GM23338 (cell line): ENCODE data around the gene KCNMA1. TPM values are rescaled to one million over a fixed set of nuclear protein-coding genes. Genes with fewer than 3 reads are reported as not detected.

ENCODE experiments used
- ATAC-seq: fragments of 200-7000 bp; cut with Tn5 transposase; 3 replicates; pipeline ENCODE4 v1.9.1; 2020
- DNase-seq: peaks from one replicate; pipeline ENCODE4 v3.0.0-alpha.2; 2015; ENCODE audit warnings: low spot score
- H2AFZ ChIP-seq: fragments of 200-600 bp; sonication (generic); 2 replicates; pipeline ENCODE4 v1.8.0; 2016; ENCODE audit warnings: antibody characterized with exemption, mild to moderate bottlenecking, moderate library complexity
- H3F3A ChIP-seq: fragments of 200-600 bp; sonication (generic); replicated peaks from 2 replicates; pipeline ENCODE4 v1.8.0; 2017; ENCODE audit warnings: antibody characterized with exemption, mixed run types, low read depth
- H3K27ac ChIP-seq: fragments of 200-600 bp; sonication (generic); 2 replicates; pipeline ENCODE4 v1.6.1; 2016; ENCODE audit warnings: low read depth
- H3K27me3 ChIP-seq: fragments of 200-600 bp; sonication (generic); 2 replicates; pipeline ENCODE4 v1.8.0; 2016; ENCODE audit warnings: mild to moderate bottlenecking, mixed run types, moderate library complexity; ENCODE audit not compliant: insufficient read depth
- H3K36me3 ChIP-seq: fragments of 200-600 bp; sonication (generic); 2 replicates; pipeline ENCODE4 v1.8.0; 2016; ENCODE audit warnings: mild to moderate bottlenecking; ENCODE audit not compliant: insufficient read depth
- H3K4me1 ChIP-seq: fragments of 200-600 bp; sonication (generic); 2 replicates; pipeline ENCODE4 v1.8.0; 2016; ENCODE audit warnings: mild to moderate bottlenecking, moderate library complexity; ENCODE audit not compliant: insufficient read depth
- H3K4me2 ChIP-seq: fragments of 200-600 bp; sonication (generic); 2 replicates; pipeline ENCODE4 v1.7.1; 2017; ENCODE audit warnings: mixed run types
- H3K4me3 ChIP-seq: fragments of 200-600 bp; sonication (generic); 2 replicates; pipeline ENCODE4 v1.6.1; 2016; ENCODE audit warnings: mixed run types
- H3K79me2 ChIP-seq: fragments of 200-600 bp; sonication (generic); replicated peaks from 2 replicates; pipeline ENCODE4 v1.8.0; 2017; ENCODE audit warnings: mild to moderate bottlenecking; ENCODE audit not compliant: insufficient read depth
- H3K9me2 ChIP-seq: fragments of 200-600 bp; sonication (generic); 2 replicates; pipeline ENCODE4 v1.8.0; 2017; ENCODE audit not compliant: insufficient read depth
- H4K20me1 ChIP-seq: fragments of 200-600 bp; sonication (generic); replicated peaks from 2 replicates; pipeline ENCODE4 v1.8.0; 2017; ENCODE audit warnings: mild to moderate bottlenecking; ENCODE audit not compliant: insufficient read depth
- H3K27ac Mint-ChIP-seq: 2 replicates; pipeline ENCODE4 v1.8.0; 2020; ENCODE audit warnings: inconsistent platforms, mild to moderate bottlenecking, moderate library complexity, mixed read lengths
- H3K27me3 Mint-ChIP-seq: 3 replicates; pipeline ENCODE4 v1.8.0; 2022; ENCODE audit warnings: low read depth, mild to moderate bottlenecking, moderate library complexity, mixed read lengths, inconsistent platforms; ENCODE audit not compliant: insufficient read depth, poor library complexity
- H3K36me3 Mint-ChIP-seq: 3 replicates; pipeline ENCODE4 v1.8.0; 2021; ENCODE audit warnings: low read depth, mild to moderate bottlenecking, inconsistent platforms, moderate library complexity, mixed read lengths
- H3K4me1 Mint-ChIP-seq: 3 replicates; pipeline ENCODE4 v1.8.0; 2020; ENCODE audit warnings: mild to moderate bottlenecking, inconsistent platforms, mixed read lengths
- H3K4me3 Mint-ChIP-seq: 3 replicates; pipeline ENCODE4 v1.8.0; 2021; ENCODE audit warnings: moderate library complexity, mild to moderate bottlenecking, inconsistent platforms, mixed read lengths
- H3K9me3 Mint-ChIP-seq: 3 replicates; pipeline ENCODE4 v1.8.0; 2020; ENCODE audit warnings: moderate library complexity, mild to moderate bottlenecking, inconsistent platforms, mixed read lengths
- CREB1 ChIP-seq: fragments of 250-450 bp; sonication (Bioruptor Pico); IDR thresholded peaks from 2 replicates; pipeline ENCODE4 v1.5.0; 2020; ENCODE audit warnings: low read depth, mild to moderate bottlenecking, moderate library complexity
- ETS1 ChIP-seq: IDR thresholded peaks from 2 replicates; pipeline ENCODE4 v1.6.1; 2016; ENCODE audit warnings: antibody characterized with exemption
- EZH2 ChIP-seq: fragments of 200-600 bp; sonication (generic); IDR thresholded peaks from one replicate; pipeline ENCODE4 v1.8.0; 2017; ENCODE audit warnings: antibody characterized with exemption, mild to moderate bottlenecking, low read depth; ENCODE audit not compliant: unreplicated experiment
- EZH2phosphoT487 ChIP-seq: fragments of 200-600 bp; sonication (generic); IDR thresholded peaks from one replicate; pipeline ENCODE4 v1.8.1; 2018; ENCODE audit warnings: antibody characterized with exemption; ENCODE audit not compliant: unreplicated experiment
- JUNB ChIP-seq: IDR thresholded peaks from one replicate; pipeline ENCODE4 v1.6.1; 2016; ENCODE audit warnings: antibody characterized with exemption; ENCODE audit not compliant: unreplicated experiment
- NANOG ChIP-seq: IDR thresholded peaks from 2 replicates; pipeline ENCODE4 v1.6.1; 2016; ENCODE audit warnings: antibody characterized with exemption, borderline replicate concordance
- POLR2AphosphoS5 ChIP-seq: IDR thresholded peaks from 2 replicates; pipeline ENCODE4 v1.6.1; 2016; ENCODE audit warnings: antibody characterized with exemption, low read depth
- STAT1 ChIP-seq: IDR thresholded peaks from one replicate; pipeline ENCODE4 v1.6.1; 2016; ENCODE audit warnings: antibody characterized with exemption; ENCODE audit not compliant: unreplicated experiment
- ZNF114 ChIP-seq: fragments of 250-450 bp; sonication (Bioruptor Pico); IDR thresholded peaks from 2 replicates; pipeline ENCODE4 v1.5.0; 2020; ENCODE audit warnings: mild to moderate bottlenecking, moderate library complexity
- ZNF331 ChIP-seq: fragments of 250-450 bp; sonication (Bioruptor Pico); IDR thresholded peaks from 2 replicates; pipeline ENCODE4 v1.5.0; 2020; ENCODE audit warnings: low read depth, mild to moderate bottlenecking, moderate library complexity
- ZNF462 ChIP-seq: fragments of 250-450 bp; sonication (Bioruptor Pico); IDR thresholded peaks from 2 replicates; pipeline ENCODE4 v1.5.0; 2020; ENCODE audit warnings: mild to moderate bottlenecking, moderate library complexity
- polyA plus RNA-seq: library from polyadenylated mRNA; unstranded; fragments of >200 nt; fragmentation: Nextera tagmentation; extraction: Ambion mirVana; gene quantifications from 2 replicates; pipeline ENCODE4 v1.2.1, GENCODE V29; 2016
- total RNA-seq: library from RNA; depleted of rRNA; stranded (reverse); fragments of >200 nt; shearing (Covaris generic); gene quantifications from 2 replicates; pipeline ENCODE4 v1.2.3, GENCODE V29; 2014
- TF ChIP-seq, protein P1 (sequence below): IDR thresholded peaks from one replicate; pipeline ENCODE4 v1.6.1; 2018; ENCODE audit warnings: antibody characterized with exemption; ENCODE audit not compliant: unreplicated experiment
- TF ChIP-seq, protein P2 (sequence below), 2 experiments: fragments of 200-600 bp in 1 of 2; sonication (generic) in 1 of 2; conservative IDR thresholded peaks; 2 replicates each; pipeline versions ENCODE4 v1.5.1 to v1.6.1; 2016 to 2017; ENCODE audit warnings: antibody characterized with exemption in 2 of 2, low read depth in 2 of 2, mild to moderate bottlenecking in 2 of 2, moderate library complexity in 1 of 2

Gene KCNMA1
- total and polyA plus RNA-seq, 2 experiments from 2014 or later: 8.2 to 9.0 TPM

DNA sequence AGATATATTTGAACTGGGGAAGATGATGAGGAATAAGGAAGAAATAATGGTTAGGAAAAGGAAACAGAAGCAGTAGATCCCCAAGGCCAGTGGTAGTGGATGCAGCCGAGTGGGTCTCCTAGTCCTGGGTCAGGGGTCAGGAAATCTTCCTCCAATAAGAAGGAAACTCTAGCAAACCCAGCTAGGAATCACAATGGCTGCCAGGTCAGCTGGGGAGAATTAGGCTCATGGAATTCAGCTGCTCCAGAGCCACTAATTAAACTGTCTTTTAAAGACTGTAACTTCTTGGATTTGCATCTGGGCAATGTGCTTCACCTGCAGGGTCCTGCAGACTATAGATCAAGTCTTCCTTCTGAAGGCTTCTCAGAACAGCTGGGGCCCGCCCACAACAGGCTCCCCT lies 644.4 kb downstream of the KCNMA1 start:
- Histone ChIP-seq H3K27me3 (no peaks in the 10 kb centered on the region), H2AFZ (no peak overlapping the region), H3K36me3 (no peaks in the 10 kb centered on the region), H3K4me1 (no peaks in the 10 kb centered on the region; the same call in 1 of the 2 replicates), H3K4me2 (no peak overlapping the region), H3F3A (no peaks in the 10 kb centered on the region), H3K27ac (no peak overlapping the region), H3K9me2 (peaks cover 5% of the 10 kb centered on the region), H3K4me3 (no peak overlapping the region), H3K79me2 (no peaks in the 10 kb centered on the region), H4K20me1 (no peaks in the 10 kb centered on the region)
- Mint-ChIP-seq H3K36me3 (no peaks in the 10 kb centered on the region), H3K4me1 (0 out of 3 replicates have a peak, but pooled peaks cover 4% of the 10 kb centered on the region), H3K27ac (no peak overlapping the region), H3K9me3 (no peaks in the 10 kb centered on the region), H3K4me3 (no peak overlapping the region), H3K27me3 (peaks cover 1% of the 10 kb centered on the region)
- ATAC-seq: no peak
- no peak for DNase-seq
- TF ChIP-seq, protein P1, sequence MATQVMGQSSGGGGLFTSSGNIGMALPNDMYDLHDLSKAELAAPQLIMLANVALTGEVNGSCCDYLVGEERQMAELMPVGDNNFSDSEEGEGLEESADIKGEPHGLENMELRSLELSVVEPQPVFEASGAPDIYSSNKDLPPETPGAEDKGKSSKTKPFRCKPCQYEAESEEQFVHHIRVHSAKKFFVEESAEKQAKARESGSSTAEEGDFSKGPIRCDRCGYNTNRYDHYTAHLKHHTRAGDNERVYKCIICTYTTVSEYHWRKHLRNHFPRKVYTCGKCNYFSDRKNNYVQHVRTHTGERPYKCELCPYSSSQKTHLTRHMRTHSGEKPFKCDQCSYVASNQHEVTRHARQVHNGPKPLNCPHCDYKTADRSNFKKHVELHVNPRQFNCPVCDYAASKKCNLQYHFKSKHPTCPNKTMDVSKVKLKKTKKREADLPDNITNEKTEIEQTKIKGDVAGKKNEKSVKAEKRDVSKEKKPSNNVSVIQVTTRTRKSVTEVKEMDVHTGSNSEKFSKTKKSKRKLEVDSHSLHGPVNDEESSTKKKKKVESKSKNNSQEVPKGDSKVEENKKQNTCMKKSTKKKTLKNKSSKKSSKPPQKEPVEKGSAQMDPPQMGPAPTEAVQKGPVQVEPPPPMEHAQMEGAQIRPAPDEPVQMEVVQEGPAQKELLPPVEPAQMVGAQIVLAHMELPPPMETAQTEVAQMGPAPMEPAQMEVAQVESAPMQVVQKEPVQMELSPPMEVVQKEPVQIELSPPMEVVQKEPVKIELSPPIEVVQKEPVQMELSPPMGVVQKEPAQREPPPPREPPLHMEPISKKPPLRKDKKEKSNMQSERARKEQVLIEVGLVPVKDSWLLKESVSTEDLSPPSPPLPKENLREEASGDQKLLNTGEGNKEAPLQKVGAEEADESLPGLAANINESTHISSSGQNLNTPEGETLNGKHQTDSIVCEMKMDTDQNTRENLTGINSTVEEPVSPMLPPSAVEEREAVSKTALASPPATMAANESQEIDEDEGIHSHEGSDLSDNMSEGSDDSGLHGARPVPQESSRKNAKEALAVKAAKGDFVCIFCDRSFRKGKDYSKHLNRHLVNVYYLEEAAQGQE: no peak
- TF ChIP-seq STAT1: no peak
- TF ChIP-seq EZH2: no peak
- TF ChIP-seq CREB1: no peak
- TF ChIP-seq EZH2phosphoT487: no peak
- no peak for TF ChIP-seq ETS1
- no peak for TF ChIP-seq ZNF114
- TF ChIP-seq, protein P2, sequence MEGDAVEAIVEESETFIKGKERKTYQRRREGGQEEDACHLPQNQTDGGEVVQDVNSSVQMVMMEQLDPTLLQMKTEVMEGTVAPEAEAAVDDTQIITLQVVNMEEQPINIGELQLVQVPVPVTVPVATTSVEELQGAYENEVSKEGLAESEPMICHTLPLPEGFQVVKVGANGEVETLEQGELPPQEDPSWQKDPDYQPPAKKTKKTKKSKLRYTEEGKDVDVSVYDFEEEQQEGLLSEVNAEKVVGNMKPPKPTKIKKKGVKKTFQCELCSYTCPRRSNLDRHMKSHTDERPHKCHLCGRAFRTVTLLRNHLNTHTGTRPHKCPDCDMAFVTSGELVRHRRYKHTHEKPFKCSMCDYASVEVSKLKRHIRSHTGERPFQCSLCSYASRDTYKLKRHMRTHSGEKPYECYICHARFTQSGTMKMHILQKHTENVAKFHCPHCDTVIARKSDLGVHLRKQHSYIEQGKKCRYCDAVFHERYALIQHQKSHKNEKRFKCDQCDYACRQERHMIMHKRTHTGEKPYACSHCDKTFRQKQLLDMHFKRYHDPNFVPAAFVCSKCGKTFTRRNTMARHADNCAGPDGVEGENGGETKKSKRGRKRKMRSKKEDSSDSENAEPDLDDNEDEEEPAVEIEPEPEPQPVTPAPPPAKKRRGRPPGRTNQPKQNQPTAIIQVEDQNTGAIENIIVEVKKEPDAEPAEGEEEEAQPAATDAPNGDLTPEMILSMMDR (conservative IDR thresholded peaks at IDR 0.05; ENCODE audit: low read depth in 2 of 2): no peak
- TF ChIP-seq ZNF462 (CRISPR knock-in tag): no peak
- TF ChIP-seq ZNF331 (CRISPR knock-in tag): no peak
- no peak for TF ChIP-seq POLR2AphosphoS5
- TF ChIP-seq NANOG: no peak
- no peak for TF ChIP-seq JUNB
